KOPT-K1 (cell line): ENCODE results near the gene ICA1L.
A peak's percentile ranks its signal among the peaks of the same experiment; 100 is the strongest.
"Not testable (repeated sequence)": the region's sequence is repeated elsewhere in the genome, so short reads cannot be mapped to it uniquely, and the experiment has no call there.

Experiments used
- H3K27ac ChIP-seq: fragments of 200-600 bp; sonication (generic); 2 replicates; pipeline ENCODE4 v1.5.1; 2016; ENCODE audit warnings: antibody characterized with exemption, mild to moderate bottlenecking, low read depth, low read length; ENCODE audit not compliant: poor library complexity, severe bottlenecking
- H3K36me3 ChIP-seq: fragments of 200-600 bp; sonication (generic); 2 replicates; pipeline ENCODE4 v1.5.1; 2017; ENCODE audit warnings: antibody characterized with exemption, mild to moderate bottlenecking, low read length, moderate library complexity; ENCODE audit not compliant: insufficient read depth
- H3K9me3 ChIP-seq: fragments of 200-600 bp; sonication (generic); 2 replicates; pipeline ENCODE4 v1.5.1; 2017; ENCODE audit warnings: antibody characterized with exemption, low read length, mild to moderate bottlenecking; ENCODE audit not compliant: insufficient read depth, poor library complexity, severe bottlenecking

ICA1L gene

GRCh38 chr2:202871300-202872141 is at the start of gene ICA1L:
TSS of gene ICA1L (minus strand) at chr2:202871766. CDS start at chr2:202829009, 42,757 bp downstream.
- H3K9me3 ChIP-seq = no peaks in the 10 kb centered on the region
- no peaks in the 10 kb centered on the region for H3K36me3 ChIP-seq
- peak within 1 kb of the TSS; percentile 71 for H3K27ac ChIP-seq

- H3K36me3 ChIP-seq = no peaks in the 10 kb centered on the region; the same call in 1 of the 2 replicates
- H3K9me3 ChIP-seq = peaks cover 6% of the 10 kb centered on the region
- H3K27ac ChIP-seq = no peak overlapping the region
Measured at GRCh38 chr2:202918860-202919259, 47.3 kb upstream of the ICA1L start.

GRCh38 chr2:202912342-202913201 is 41.0 kb upstream of the ICA1L start:
- peak overlapping the region; percentile 89 for H3K27ac ChIP-seq
- not testable (repeated sequence) for H3K36me3 ChIP-seq, H3K9me3 ChIP-seq

- peaks cover 9% of the 10 kb centered on the region; the same call in 1 of the 2 replicates for H3K36me3 ChIP-seq
- peak within 1 kb of the TSS; percentile 89 for H3K27ac ChIP-seq
Measured at GRCh38 chr2:202911512-202912341, 40.2 kb upstream of the ICA1L start, which contains the start of the genes CARF and WDR12. TSS of gene CARF (plus strand) at chr2:202912275. CDS start at chr2:202941903, 29,628 bp downstream. TSS of gene WDR12 (minus strand) at chr2:202911673. CDS start at chr2:202911476, 197 bp downstream.

GRCh38 chr2:202911203-202911511 is 39.6 kb upstream of the ICA1L start:
- H3K9me3 ChIP-seq = no peaks in the 10 kb centered on the region
- H3K27ac ChIP-seq = peak overlapping the region; percentile 89
- peaks cover 13% of the 10 kb centered on the region for H3K36me3 ChIP-seq

More at GRCh38 chr2:202911512-202912341, 40.2 kb upstream of the ICA1L start, which contains the start of the genes CARF and WDR12:
- no peaks in the 10 kb centered on the region for H3K9me3 ChIP-seq

- Histone ChIP-seq H3K9me3 (no peaks in the 10 kb centered on the region), H3K27ac (peak overlapping the region; percentile 3), H3K36me3 (peaks cover 18% of the 10 kb centered on the region)
Measured at GRCh38 chr2:202910698-202911097, 39.1 kb upstream of the ICA1L start.

- not testable (repeated sequence) for H3K9me3 ChIP-seq
- H3K36me3 ChIP-seq = peaks cover 22% of the 10 kb centered on the region
- peak overlapping the region; percentile 3 for H3K27ac ChIP-seq
Measured at GRCh38 chr2:202910250-202910649, 38.7 kb upstream of the ICA1L start.

- Histone ChIP-seq H3K36me3 (peaks cover 29% of the 10 kb centered on the region), H3K9me3 (peaks cover 4% of the 10 kb centered on the region), H3K27ac (no peak overlapping the region)
Measured at GRCh38 chr2:202909394-202910192, 38.0 kb upstream of the ICA1L start.

- Histone ChIP-seq H3K27ac (no peak overlapping the region), H3K9me3 (peaks cover 9% of the 10 kb centered on the region), H3K36me3 (peaks cover 40% of the 10 kb centered on the region)
Measured at GRCh38 chr2:202908186-202908585, 36.6 kb upstream of the ICA1L start.

- not testable (repeated sequence) for H3K27ac ChIP-seq, H3K9me3 ChIP-seq
- peaks cover 62% of the 10 kb centered on the region for H3K36me3 ChIP-seq
Measured at GRCh38 chr2:202905507-202905906, 33.9 kb upstream of the ICA1L start.

- no peaks in the 10 kb centered on the region for H3K9me3 ChIP-seq
- H3K27ac ChIP-seq = no peak overlapping the region
- H3K36me3 ChIP-seq = peaks cover 96% of the 10 kb centered on the region
Measured at GRCh38 chr2:202885190-202885589, 13.6 kb upstream of the ICA1L start.

GRCh38 chr2:202883987-202884675 is 12.6 kb upstream of the ICA1L start:
- Histone ChIP-seq H3K27ac (no peak overlapping the region), H3K36me3 (peaks cover 96% of the 10 kb centered on the region), H3K9me3 (no peaks in the 10 kb centered on the region)

- Histone ChIP-seq H3K36me3 (peaks cover 86% of the 10 kb centered on the region), H3K9me3 (no peaks in the 10 kb centered on the region), H3K27ac (no peak overlapping the region)
Measured at GRCh38 chr2:202881570-202881969, 10.0 kb upstream of the ICA1L start.
